H1 (cell line): ENCODE measurements around the gene CPA4. TPM values are rescaled to one million over a fixed set of nuclear protein-coding genes. Genes with fewer than 3 reads are reported as not detected.

Source experiments
- EGR1 ChIP-seq: IDR thresholded peaks from 2 replicates; pipeline ENCODE4 v1.6.1; 2011; ENCODE audit warnings: low read depth, low read length, borderline replicate concordance
- HDAC2 ChIP-seq, 2 experiments: fragments of 300-600 bp in 1 of 2; sonication (generic) in 1 of 2; IDR thresholded peaks; 2 replicates each; pipeline ENCODE4 v1.6.1; 2011 to 2012; ENCODE audit warnings: low read depth in 2 of 2, low read length in 2 of 2, mild to moderate bottlenecking in 2 of 2, moderate library complexity in 2 of 2, borderline replicate concordance in 1 of 2, inconsistent platforms in 1 of 2
- JUN ChIP-seq: IDR thresholded peaks from 2 replicates; pipeline ENCODE4 v1.6.1; 2011; ENCODE audit warnings: low read depth, mild to moderate bottlenecking, improper control_type of control experiment, low read length
- POLR2A ChIP-seq, 2 experiments: IDR thresholded peaks; 1 replicate in 1 of 2; 2 replicates in 1 of 2; pipeline ENCODE4 v1.6.1; 2011; ENCODE audit warnings: low read depth in 2 of 2, low read length in 2 of 2, mild to moderate bottlenecking in 2 of 2; ENCODE audit errors: control extremely low read depth in 1 of 2
- RNF2 ChIP-seq: fragments of 200-900, 300-1000 bp; sonication (generic); IDR thresholded peaks from 2 replicates; pipeline ENCODE4 v1.7.1; 2016; ENCODE audit warnings: borderline replicate concordance, low read depth, mild to moderate bottlenecking, antibody characterized with exemption, low read length; ENCODE audit not compliant: poor library complexity, severe bottlenecking; ENCODE audit errors: missing control alignments
- SP2 ChIP-seq: IDR thresholded peaks from 2 replicates; pipeline ENCODE4 v1.6.1; 2012; ENCODE audit warnings: mild to moderate bottlenecking, low read length, inconsistent platforms
- SP4 ChIP-seq: IDR thresholded peaks from 2 replicates; pipeline ENCODE4 v1.6.1; 2012; ENCODE audit warnings: low read length, inconsistent platforms
- SRF ChIP-seq: IDR thresholded peaks from 2 replicates; pipeline ENCODE4 v1.6.1; 2011; ENCODE audit warnings: mild to moderate bottlenecking, low read depth, low read length, moderate library complexity
- TAF1 ChIP-seq: IDR thresholded peaks from 2 replicates; pipeline ENCODE4 v1.6.1; 2011; ENCODE audit warnings: mild to moderate bottlenecking, low read depth, low read length
- TEAD4 ChIP-seq: IDR thresholded peaks from 2 replicates; pipeline ENCODE4 v1.6.1; 2012; ENCODE audit warnings: low read depth, low read length, inconsistent platforms, mixed read lengths
- USF2 ChIP-seq: IDR thresholded peaks from 2 replicates; pipeline ENCODE4 v1.6.1; 2011; ENCODE audit warnings: low read length, improper control_type of control experiment
- polyA plus RNA-seq, 7 experiments: library from polyadenylated mRNA; depleted of rRNA in 3 of 7; stranded (reverse) in 5 of 7; unstranded in 2 of 7; fragments of >200 nt in 5 of 7; fragments of 200-250 nt in 2 of 7; gene quantifications; 1 replicate in 5 of 7; 2 replicates in 1 of 7; 4 replicates in 1 of 7; pipeline versions ENCODE4 v1.2.1 to v1.2.3, GENCODE V29; 2011 to 2013; ENCODE audit warnings: missing spikeins in 2 of 7, mixed read lengths in 2 of 7
- total RNA-seq: library from RNA; stranded (reverse); fragmentation: NEBNext Ultra II Directional; extraction: Animal tissue kit (Norgen Biotek cat#: 25700); gene quantifications from 2 replicates; pipeline ENCODE4 v1.2.1, GENCODE V29; 2021

The CPA4 gene
- total and polyA plus RNA-seq, 2 of the 8 experiments (the other 6 are each of a cell fraction or from before 2014, with no cell fraction given) = 0.03 TPM; not detected in 1

- no peak for TF ChIP-seq USF2
- no peak for TF ChIP-seq TAF1
- TF ChIP-seq SRF = no peak
- TF ChIP-seq EGR1 = no peak
- TF ChIP-seq SP2 = no peak
- TF ChIP-seq SP4 = no peak
- no peak for TF ChIP-seq TEAD4
- no peak for TF ChIP-seq JUN
- TF ChIP-seq HDAC2 (IDR thresholded peaks at IDR 0.05; ENCODE audit: borderline replicate concordance in 1 of 2, low read depth in 2 of 2, low read length in 2 of 2) = no peak
- no peak for TF ChIP-seq RNF2
- no peak for TF ChIP-seq POLR2A (IDR thresholded peaks at IDR 0.05; ENCODE audit: control extremely low read depth in 1 of 2, low read depth in 2 of 2, low read length in 2 of 2)
Measured at GRCh38 chr7:130362251-130362816, 69.4 kb downstream of the CPA4 start (continued).
